Ishikawa (cell line): Measurements from ENCODE around the gene HOXB7.

Source experiments
- CEBPB ChIP-seq: IDR thresholded peaks from 2 replicates; pipeline ENCODE4 v1.6.1; 2012
- EGR1 ChIP-seq: IDR thresholded peaks from 2 replicates; pipeline ENCODE4 v1.6.1; 2012
- EP300 ChIP-seq: IDR thresholded peaks from 2 replicates; pipeline ENCODE4 v1.6.1; 2012; ENCODE audit warnings: borderline replicate concordance
- FOXM1 ChIP-seq: IDR thresholded peaks from 2 replicates; pipeline ENCODE4 v1.6.1; 2012; ENCODE audit warnings: low read depth, borderline replicate concordance
- NFIC ChIP-seq: IDR thresholded peaks from 2 replicates; pipeline ENCODE4 v1.6.1; 2012
- RAD21 ChIP-seq: IDR thresholded peaks from 2 replicates; pipeline ENCODE4 v1.6.1; 2012; ENCODE audit warnings: low read depth
- TAF1 ChIP-seq: IDR thresholded peaks from 2 replicates; pipeline ENCODE4 v1.6.1; 2012; ENCODE audit warnings: low read depth, mild to moderate bottlenecking
- YY1 ChIP-seq: IDR thresholded peaks from 2 replicates; pipeline ENCODE4 v1.6.1; 2012; ENCODE audit warnings: low read depth
- ZBTB7A ChIP-seq: IDR thresholded peaks from 2 replicates; pipeline ENCODE4 v1.6.1; 2012; ENCODE audit warnings: low read depth
- TF ChIP-seq, protein P1 (sequence below): IDR thresholded peaks from 2 replicates; pipeline ENCODE4 v1.6.1; 2012
- TF ChIP-seq, protein P2 (sequence below): IDR thresholded peaks from 2 replicates; pipeline ENCODE4 v1.6.1; 2012; ENCODE audit warnings: low read depth, mild to moderate bottlenecking

DNA sequence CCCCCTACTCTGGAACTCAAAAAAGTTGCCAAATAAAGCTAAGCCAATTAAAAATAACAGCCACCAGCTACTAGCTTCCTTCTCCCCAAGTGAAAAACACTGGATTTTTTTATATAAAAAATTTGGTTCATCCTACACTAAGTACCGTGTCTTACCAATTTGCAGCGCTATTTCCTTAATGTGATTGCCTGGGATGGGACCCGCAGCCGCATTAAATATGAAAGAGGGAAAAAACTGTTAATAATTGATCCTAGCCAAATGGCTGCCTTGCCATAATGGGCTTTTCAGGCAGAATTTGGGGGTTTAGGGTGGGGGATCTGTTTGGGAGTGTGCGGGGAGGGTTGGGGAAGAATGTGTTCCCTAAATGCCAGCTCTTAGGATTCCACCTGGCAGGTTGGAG, 13.3 kb upstream of the HOXB7 start:
- TF ChIP-seq TAF1 (no peak), EP300 (no peak), YY1 (no peak), RAD21 (no peak), ZBTB7A (no peak), EGR1 (no peak), NFIC (no peak), CEBPB (no peak), FOXM1 (no peak)
- TF ChIP-seq, protein P1, sequence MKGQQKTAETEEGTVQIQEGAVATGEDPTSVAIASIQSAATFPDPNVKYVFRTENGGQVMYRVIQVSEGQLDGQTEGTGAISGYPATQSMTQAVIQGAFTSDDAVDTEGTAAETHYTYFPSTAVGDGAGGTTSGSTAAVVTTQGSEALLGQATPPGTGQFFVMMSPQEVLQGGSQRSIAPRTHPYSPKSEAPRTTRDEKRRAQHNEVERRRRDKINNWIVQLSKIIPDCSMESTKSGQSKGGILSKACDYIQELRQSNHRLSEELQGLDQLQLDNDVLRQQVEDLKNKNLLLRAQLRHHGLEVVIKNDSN: no peak
- TF ChIP-seq, protein P2, sequence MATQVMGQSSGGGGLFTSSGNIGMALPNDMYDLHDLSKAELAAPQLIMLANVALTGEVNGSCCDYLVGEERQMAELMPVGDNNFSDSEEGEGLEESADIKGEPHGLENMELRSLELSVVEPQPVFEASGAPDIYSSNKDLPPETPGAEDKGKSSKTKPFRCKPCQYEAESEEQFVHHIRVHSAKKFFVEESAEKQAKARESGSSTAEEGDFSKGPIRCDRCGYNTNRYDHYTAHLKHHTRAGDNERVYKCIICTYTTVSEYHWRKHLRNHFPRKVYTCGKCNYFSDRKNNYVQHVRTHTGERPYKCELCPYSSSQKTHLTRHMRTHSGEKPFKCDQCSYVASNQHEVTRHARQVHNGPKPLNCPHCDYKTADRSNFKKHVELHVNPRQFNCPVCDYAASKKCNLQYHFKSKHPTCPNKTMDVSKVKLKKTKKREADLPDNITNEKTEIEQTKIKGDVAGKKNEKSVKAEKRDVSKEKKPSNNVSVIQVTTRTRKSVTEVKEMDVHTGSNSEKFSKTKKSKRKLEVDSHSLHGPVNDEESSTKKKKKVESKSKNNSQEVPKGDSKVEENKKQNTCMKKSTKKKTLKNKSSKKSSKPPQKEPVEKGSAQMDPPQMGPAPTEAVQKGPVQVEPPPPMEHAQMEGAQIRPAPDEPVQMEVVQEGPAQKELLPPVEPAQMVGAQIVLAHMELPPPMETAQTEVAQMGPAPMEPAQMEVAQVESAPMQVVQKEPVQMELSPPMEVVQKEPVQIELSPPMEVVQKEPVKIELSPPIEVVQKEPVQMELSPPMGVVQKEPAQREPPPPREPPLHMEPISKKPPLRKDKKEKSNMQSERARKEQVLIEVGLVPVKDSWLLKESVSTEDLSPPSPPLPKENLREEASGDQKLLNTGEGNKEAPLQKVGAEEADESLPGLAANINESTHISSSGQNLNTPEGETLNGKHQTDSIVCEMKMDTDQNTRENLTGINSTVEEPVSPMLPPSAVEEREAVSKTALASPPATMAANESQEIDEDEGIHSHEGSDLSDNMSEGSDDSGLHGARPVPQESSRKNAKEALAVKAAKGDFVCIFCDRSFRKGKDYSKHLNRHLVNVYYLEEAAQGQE: no peak
